GM19468 (cell line): ENCODE measurements around the gene SUOX.

Source experiments
- ATAC-seq: cut with Tn5 transposase; IDR thresholded peaks from one replicate; pipeline ENCODE4 v1.9.1; 2021; ENCODE audit warnings: mild to moderate bottlenecking, moderate library complexity, moderate number of reproducible peaks; ENCODE audit not compliant: unreplicated experiment; ENCODE audit errors: extremely low read depth

The SUOX gene

DNA sequence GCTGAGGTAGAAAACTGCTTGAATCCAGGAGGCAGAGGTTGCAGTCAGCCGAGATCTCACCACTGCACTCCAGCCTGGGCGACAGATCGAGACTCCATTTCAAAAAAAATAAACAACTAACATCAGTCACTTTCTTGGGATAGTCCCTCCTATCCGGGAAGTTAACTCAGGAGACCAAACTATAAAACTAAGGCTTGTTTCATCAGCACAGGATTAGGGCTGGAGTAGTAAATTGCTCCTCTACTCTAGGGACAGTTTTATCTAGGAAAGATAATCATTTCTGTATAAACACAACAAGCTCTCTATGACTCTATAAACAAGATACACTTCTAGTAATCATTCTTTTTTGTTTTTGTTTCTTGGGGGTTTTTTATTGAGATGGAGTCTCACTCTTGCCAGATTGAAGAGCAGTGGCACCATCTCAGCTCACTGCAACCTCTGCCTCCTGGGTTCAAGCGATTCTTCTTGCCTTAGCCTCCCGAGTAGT is 56.4 kb downstream of the SUOX start:
- no peak for ATAC-seq
